ENCODE results near the gene SP4. TPM values are rescaled to one million over a fixed set of nuclear protein-coding genes. Genes with fewer than 3 reads are reported as not detected.
"Not testable (repeated sequence)": the region's sequence is repeated elsewhere in the genome, so short reads cannot be mapped to it uniquely, and the experiment has no call there.

The SP4 gene
- total and polyA plus RNA-seq, 2 donors (not counting 3 experiments of a cell fraction or from before 2014, with no cell fraction given): 3.3 to 8.8 TPM

DNA sequence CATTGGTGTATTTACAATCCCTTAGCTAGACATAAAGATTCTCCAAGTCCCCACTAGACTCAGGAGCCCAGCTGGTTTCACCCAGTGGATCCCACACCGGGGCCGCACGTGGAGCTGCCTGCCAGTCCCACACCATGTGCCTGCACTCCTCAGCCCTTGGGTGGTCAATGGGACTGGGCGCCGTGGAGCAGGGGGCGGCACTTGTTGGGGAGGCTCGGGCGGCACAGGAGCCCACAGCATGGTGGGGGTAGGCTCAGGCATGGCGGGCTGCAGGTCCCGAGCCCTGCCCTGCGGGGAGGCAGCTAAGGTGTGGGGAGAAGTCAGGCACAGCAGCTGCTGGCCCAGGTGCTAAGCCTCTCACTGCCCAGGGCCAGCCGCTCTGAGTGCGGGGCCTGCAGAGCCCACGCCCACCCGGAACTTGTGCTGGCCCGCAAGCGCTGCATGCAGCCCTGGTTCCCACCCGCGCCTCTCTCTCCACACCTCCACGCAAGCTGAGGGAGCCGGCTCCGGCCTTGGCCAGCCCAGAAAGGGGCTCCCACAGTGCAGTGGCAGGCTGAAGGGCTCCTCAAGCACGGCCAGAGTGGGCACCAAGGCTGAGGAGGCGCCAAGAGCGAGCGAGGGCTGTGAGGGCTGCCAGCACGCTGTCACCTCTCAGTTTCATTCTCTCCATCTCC, 108.7 kb downstream of the SP4 start:
- H3K4me2 ChIP-seq (ENCODE audit: insufficient read depth, low read length); H3K4me1 ChIP-seq (ENCODE audit: control insufficient read depth, extremely low read depth, insufficient read depth, low read length); CTCF ChIA-PET; POLR2A ChIA-PET; BruUV-seq (replicated peaks); H3K36me3 ChIP-seq (ENCODE audit: control insufficient read depth in 2 of 2, extremely low read depth in 1 of 2, insufficient read depth in 2 of 2, low read length in 2 of 2); DNase-seq (ENCODE audit: low read depth, low spot score); H3K9me3 ChIP-seq (replicated peaks; ENCODE audit: control insufficient read depth, insufficient read depth, low read length); intact Hi-C loops (cut with micrococcal nuclease); H3K9ac ChIP-seq (replicated peaks; ENCODE audit: extremely low read depth, insufficient read depth, low read length); H2AFZ ChIP-seq (ENCODE audit: low read depth, low read length); H3K4me3 ChIP-seq (replicated peaks in 1 of 3; ENCODE audit: insufficient read depth in 1 of 3, low read depth in 1 of 3, low read length in 3 of 3); FAIRE-seq; H3K27ac ChIP-seq (ENCODE audit: insufficient read depth, low read depth, low read length); H3K9me1 ChIP-seq (replicated peaks; ENCODE audit: control insufficient read depth, extremely low read depth, insufficient read depth, low read length); H3K79me2 ChIP-seq (ENCODE audit: control insufficient read depth, insufficient read depth, low read length); dilution Hi-C loops (cut with MboI; ENCODE audit: extremely low pct_ligation_motif_present, low sequenced_read_pairs); H4K20me1 ChIP-seq (replicated peaks; ENCODE audit: control insufficient read depth, extremely low read depth, insufficient read depth, low read length): not testable (repeated sequence)
- H3K27me3 ChIP-seq (ENCODE audit: control insufficient read depth in 2 of 2, insufficient read depth in 2 of 2, low read length in 2 of 2): peaks cover 6 to 11% of the 10 kb centered on the region in 2 experiments

DNA sequence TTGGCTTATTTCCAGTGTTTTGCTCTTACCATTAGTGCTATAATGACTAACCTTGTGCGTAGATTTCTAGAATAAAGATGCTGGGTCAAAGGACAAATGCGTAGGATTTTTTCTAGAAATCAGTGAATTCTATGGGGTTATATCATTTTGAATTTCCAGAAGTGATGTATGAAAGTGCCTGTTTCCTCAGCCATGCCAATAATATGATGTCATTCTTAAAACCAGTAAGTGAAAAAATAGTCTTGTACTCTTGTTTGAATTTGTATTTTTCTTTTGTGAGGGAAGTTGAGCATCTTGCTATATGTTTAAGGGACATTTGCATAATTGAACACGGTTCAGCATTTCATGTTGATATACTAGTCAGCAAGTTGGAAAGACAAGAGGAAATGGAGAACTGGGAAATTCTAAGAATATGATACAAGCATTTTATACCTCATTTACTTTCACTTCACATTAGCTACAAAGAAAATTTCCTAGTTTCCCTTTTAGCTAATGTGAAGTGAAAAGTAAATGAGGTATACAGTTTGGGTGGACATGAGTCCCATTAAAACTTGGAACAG, 111.1 kb downstream of the SP4 start:
- H3K9me1 ChIP-seq (replicated peaks; ENCODE audit: control insufficient read depth, extremely low read depth, insufficient read depth, low read length): no peaks in the 10 kb centered on the region
- intact Hi-C loops (cut with micrococcal nuclease) (no loop called here), dilution Hi-C loops (cut with MboI; ENCODE audit: extremely low pct_ligation_motif_present, low sequenced_read_pairs) (no loop called here)
- no peak for TF ChIP-seq FOS (IDR thresholded peaks at IDR 0.05; ENCODE audit: borderline replicate concordance, insufficient read depth, low read length)
- no peak for TF ChIP-seq POLR2AphosphoS5 (IDR thresholded peaks at IDR 0.05; ENCODE audit: insufficient read depth, low read depth, low read length)
- no peak for TF ChIP-seq MYC (IDR thresholded peaks at IDR 0.05; ENCODE audit: low read depth, low read length)
- TF ChIP-seq, protein P1, sequence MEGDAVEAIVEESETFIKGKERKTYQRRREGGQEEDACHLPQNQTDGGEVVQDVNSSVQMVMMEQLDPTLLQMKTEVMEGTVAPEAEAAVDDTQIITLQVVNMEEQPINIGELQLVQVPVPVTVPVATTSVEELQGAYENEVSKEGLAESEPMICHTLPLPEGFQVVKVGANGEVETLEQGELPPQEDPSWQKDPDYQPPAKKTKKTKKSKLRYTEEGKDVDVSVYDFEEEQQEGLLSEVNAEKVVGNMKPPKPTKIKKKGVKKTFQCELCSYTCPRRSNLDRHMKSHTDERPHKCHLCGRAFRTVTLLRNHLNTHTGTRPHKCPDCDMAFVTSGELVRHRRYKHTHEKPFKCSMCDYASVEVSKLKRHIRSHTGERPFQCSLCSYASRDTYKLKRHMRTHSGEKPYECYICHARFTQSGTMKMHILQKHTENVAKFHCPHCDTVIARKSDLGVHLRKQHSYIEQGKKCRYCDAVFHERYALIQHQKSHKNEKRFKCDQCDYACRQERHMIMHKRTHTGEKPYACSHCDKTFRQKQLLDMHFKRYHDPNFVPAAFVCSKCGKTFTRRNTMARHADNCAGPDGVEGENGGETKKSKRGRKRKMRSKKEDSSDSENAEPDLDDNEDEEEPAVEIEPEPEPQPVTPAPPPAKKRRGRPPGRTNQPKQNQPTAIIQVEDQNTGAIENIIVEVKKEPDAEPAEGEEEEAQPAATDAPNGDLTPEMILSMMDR (IDR thresholded peaks at IDR 0.05; ENCODE audit: extremely low read depth in 1 of 2, insufficient read depth in 1 of 2, low read depth in 1 of 2, low read length in 2 of 2): no peak
- no peak for TF ChIP-seq POLR2A (IDR thresholded peaks at IDR 0.05; ENCODE audit: low read depth, low read length)
- TF ChIP-seq GATA2 (IDR thresholded peaks at IDR 0.05; ENCODE audit: insufficient read depth, insufficient read length, low read depth, low read length): no peak
- no peak for TF ChIP-seq MAX (IDR thresholded peaks at IDR 0.05; ENCODE audit: insufficient read depth, insufficient read length)
- TF ChIP-seq JUN (IDR thresholded peaks at IDR 0.05; ENCODE audit: borderline replicate concordance, insufficient read depth, insufficient read length, low read depth): no peak
- TF ChIP-seq EZH2 (IDR thresholded peaks at IDR 0.05; ENCODE audit: borderline replicate concordance, low read depth, low read length, severe bottlenecking): no peak
- peaks cover 15 to 24% of the 10 kb centered on the region in 2 experiments for H3K27me3 ChIP-seq (ENCODE audit: control insufficient read depth in 2 of 2, insufficient read depth in 2 of 2, low read length in 2 of 2)
- no peaks in the 10 kb centered on the region for H3K9me3 ChIP-seq (replicated peaks; ENCODE audit: control insufficient read depth, insufficient read depth, low read length)
- no peak overlapping the region for H3K4me2 ChIP-seq (ENCODE audit: insufficient read depth, low read length)
- H2AFZ ChIP-seq (ENCODE audit: low read depth, low read length): no peak overlapping the region
- BruUV-seq (replicated peaks): no TSS peak
- peaks cover 11% of the 10 kb centered on the region for H3K4me1 ChIP-seq (ENCODE audit: control insufficient read depth, extremely low read depth, insufficient read depth, low read length)
- no peak overlapping the region for H3K4me3 ChIP-seq (replicated peaks in 1 of 3; ENCODE audit: insufficient read depth in 1 of 3, low read depth in 1 of 3, low read length in 3 of 3)
- FAIRE-seq (no peak), DNase-seq (ENCODE audit: low read depth, low spot score) (no peak)
- H3K27ac ChIP-seq (ENCODE audit: insufficient read depth, low read depth, low read length): no peak overlapping the region
- H3K79me2 ChIP-seq (ENCODE audit: control insufficient read depth, insufficient read depth, low read length): no peaks in the 10 kb centered on the region
- H3K9ac ChIP-seq (replicated peaks; ENCODE audit: extremely low read depth, insufficient read depth, low read length): no peak overlapping the region
- no peaks in the 10 kb centered on the region for H4K20me1 ChIP-seq (replicated peaks; ENCODE audit: control insufficient read depth, extremely low read depth, insufficient read depth, low read length)
- CTCF ChIA-PET: no interaction called here
- POLR2A ChIA-PET: no interaction called here
- no peaks in the 10 kb centered on the region for H3K36me3 ChIP-seq (ENCODE audit: control insufficient read depth in 2 of 2, extremely low read depth in 1 of 2, insufficient read depth in 2 of 2, low read length in 2 of 2)
